GM12865 (cell line): ENCODE measurements around the gene HIVEP1.

Source experiments
- DNase-seq: peaks from one replicate; pipeline ENCODE4 v3.0.0; 2010; ENCODE audit warnings: low read depth
- H3K4me3 ChIP-seq: 2 replicates; pipeline ENCODE4 v1.5.1; 2011; ENCODE audit warnings: mild to moderate bottlenecking, low read depth, low read length, control low read depth
- CTCF ChIP-seq: IDR thresholded peaks from 2 replicates; pipeline ENCODE4 v1.5.1; 2011; ENCODE audit warnings: low read length, control low read depth, low read depth, inconsistent platforms; ENCODE audit not compliant: insufficient read depth; ENCODE audit errors: missing control alignments

Gene HIVEP1

GRCh38 chr6:12051861-12052368 lies 39.8 kb downstream of the HIVEP1 start:
- TF ChIP-seq CTCF = no peak
- DNase-seq = peak; percentile 95
- H3K4me3 ChIP-seq = peak overlapping the region; percentile 58

DNA sequence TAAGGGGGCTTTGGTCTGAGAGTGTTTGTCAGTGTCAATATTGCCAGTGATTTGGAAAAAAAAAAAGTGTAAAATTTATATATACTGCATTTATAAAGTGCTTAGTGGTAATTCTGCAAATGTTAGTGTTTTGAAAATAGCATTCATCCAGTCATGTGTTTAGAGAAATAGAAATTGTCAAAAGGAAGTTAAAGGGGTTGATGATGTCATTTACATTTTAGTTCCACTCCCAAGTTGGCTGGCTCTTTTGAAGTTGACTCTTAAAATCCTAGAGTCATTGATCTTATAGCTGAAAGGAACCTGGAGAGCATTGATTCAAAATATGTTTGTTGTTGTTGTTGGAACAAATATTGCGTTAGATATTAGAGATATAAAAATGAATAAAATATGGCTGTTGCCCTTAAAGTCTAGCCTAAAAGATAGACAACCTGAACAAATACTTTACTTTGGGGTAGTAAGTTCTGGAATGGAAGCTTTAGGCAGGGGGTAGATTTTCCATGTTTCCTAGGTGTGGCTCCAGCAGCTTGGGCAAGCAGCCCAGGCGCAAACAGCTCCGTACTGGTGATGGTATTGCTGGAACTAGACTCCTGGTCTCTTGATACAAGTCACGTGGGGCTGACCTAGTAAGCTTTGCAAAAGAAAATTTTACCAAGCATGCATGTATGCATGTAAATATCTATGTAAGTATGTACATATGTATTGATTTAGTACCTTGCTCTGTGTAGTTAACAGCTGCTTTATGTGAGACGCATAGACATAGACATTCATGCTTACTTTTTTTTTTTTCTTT lies 46.3 kb downstream of the HIVEP1 start:
- no peak overlapping the region for H3K4me3 ChIP-seq
- no peak for TF ChIP-seq CTCF
- no peak for DNase-seq

DNA sequence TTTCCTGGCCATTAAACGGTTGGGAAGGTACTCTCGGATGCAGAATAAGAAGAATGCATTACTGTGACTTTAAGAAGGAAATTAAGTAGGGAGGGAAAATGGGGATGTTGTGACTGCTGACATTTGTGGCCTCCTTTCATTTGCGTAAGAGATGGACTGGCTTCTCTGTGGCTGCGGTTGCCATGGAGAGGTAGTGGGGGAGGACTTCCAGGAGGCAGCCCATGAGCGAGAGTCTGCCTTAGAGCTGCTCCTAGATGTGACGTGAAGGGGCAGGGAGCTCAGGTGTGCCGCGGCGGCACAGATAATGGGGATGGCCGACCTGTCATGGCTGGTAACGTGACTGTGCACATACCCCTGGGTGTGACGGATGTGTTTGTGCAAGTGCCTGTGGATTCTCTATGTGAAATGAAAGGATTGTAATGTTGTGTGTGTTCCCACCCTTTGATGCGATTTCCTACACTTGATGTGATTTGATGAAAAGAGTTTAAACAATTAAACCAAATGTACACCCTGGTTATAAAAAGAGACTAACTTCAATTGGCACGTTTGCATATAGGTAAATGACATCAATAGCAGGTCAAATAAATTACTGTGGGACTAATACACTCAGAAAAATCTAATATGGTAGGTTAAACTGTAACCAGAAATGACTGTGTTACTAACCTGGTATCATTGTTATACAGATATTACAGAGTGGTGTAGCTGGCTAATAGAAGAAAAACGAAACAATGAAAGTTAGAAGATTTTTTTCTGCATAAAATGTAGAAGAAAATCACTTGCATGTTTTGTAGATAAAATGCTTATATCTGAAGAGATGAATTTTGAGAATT lies 48.9 kb downstream of the HIVEP1 start:
- peak overlapping the region; percentile 45 for H3K4me3 ChIP-seq
- TF ChIP-seq CTCF = no peak
- peak; percentile 96 for DNase-seq

- DNase-seq = no peak
- TF ChIP-seq CTCF = no peak
- peak overlapping the region; percentile 8; the same call in 1 of the 2 replicates for H3K4me3 ChIP-seq
Observed at GRCh38 chr6:12062605-12063004, 50.5 kb downstream of the HIVEP1 start.

GRCh38 chr6:12064131-12064530 lies 52.0 kb downstream of the HIVEP1 start:
- TF ChIP-seq CTCF = no peak
- peak overlapping the region; percentile 31 for H3K4me3 ChIP-seq
- DNase-seq = peak; percentile 55

- TF ChIP-seq CTCF = no peak
- peak overlapping the region; percentile 31 for H3K4me3 ChIP-seq
Observed at GRCh38 chr6:12064538-12065071, 52.5 kb downstream of the HIVEP1 start.

More at GRCh38 chr6:12064538-12065071, 52.5 kb downstream of the HIVEP1 start:
- DNase-seq = peak; percentile 41
